SK-N-SH (cell line): Measurements from ENCODE around the gene RRP15. TPM values are rescaled to one million over a fixed set of nuclear protein-coding genes. Genes with fewer than 3 reads are reported as not detected.

Experiments
- CTCF ChIA-PET: fragments of 300-600, 350-600 bp; formaldehyde crosslinking; extraction: SDS; loops from one replicate; lab custom pipeline; 2021; lab: Yijun Ruan, JAX
- POLR2A ChIA-PET: fragments of 350-600 bp; sonication (Branson Sonifier 250); formaldehyde crosslinking; extraction: SDS; loops from one replicate; lab custom pipeline; 2020; ENCODE audit warnings: antibody characterized with exemption, inconsistent platforms; lab: Yijun Ruan, JAX
- DNase-seq: peaks from one replicate; pipeline ENCODE4 v3.0.0; 2012
- H2AFZ ChIP-seq: fragments of 200-600 bp; sonication (generic); 2 replicates; pipeline ENCODE4 v1.8.1; 2016; ENCODE audit warnings: antibody characterized with exemption, mild to moderate bottlenecking, low read depth
- H3F3A ChIP-seq: fragments of 200-600 bp; sonication (generic); replicated peaks from 2 replicates; pipeline ENCODE3; 2016; ENCODE audit warnings: antibody characterized with exemption, mild to moderate bottlenecking; ENCODE audit not compliant: insufficient read depth
- H3K27ac ChIP-seq, 2 experiments: fragments of 200-500 bp in 1 of 2; fragments of 200-600 bp in 1 of 2; sonication (Bioruptor generic) in 1 of 2; sonication (generic), shearing (Covaris generic) in 1 of 2; 2 replicates each; pipeline versions ENCODE4 v1.5.1 to v1.6.1; 2014 to 2016; ENCODE audit warnings: low read depth in 2 of 2, inconsistent platforms in 1 of 2, low read length in 1 of 2, mild to moderate bottlenecking in 1 of 2, mixed read lengths in 1 of 2
- H3K27me3 ChIP-seq: fragments of 200-600 bp; sonication (generic), shearing (Covaris generic); 2 replicates; pipeline ENCODE4 v1.6.1; 2016; ENCODE audit warnings: mixed run types; ENCODE audit not compliant: insufficient read depth
- H3K36me3 ChIP-seq, 2 experiments: fragments of 200-500 bp in 1 of 2; fragments of 200-600 bp in 1 of 2; sonication (Bioruptor generic) in 1 of 2; sonication (generic) in 1 of 2; replicated peaks in 1 of 2; 2 replicates each; pipeline versions ENCODE3 to v1.5.1; 2014 to 2016; ENCODE audit warnings: low read length in 1 of 2, mild to moderate bottlenecking in 1 of 2; ENCODE audit not compliant: insufficient read depth in 2 of 2, control insufficient read depth in 1 of 2
- H3K4me1 ChIP-seq, 2 experiments: fragments of 200-500 bp in 1 of 2; fragments of 200-600 bp in 1 of 2; sonication (Bioruptor generic) in 1 of 2; sonication (generic), shearing (Covaris generic) in 1 of 2; 2 replicates each; pipeline versions ENCODE4 v1.5.1 to v1.6.1; 2014 to 2016; ENCODE audit warnings: low read depth in 1 of 2, low read length in 1 of 2, mixed run types in 1 of 2; ENCODE audit not compliant: insufficient read depth in 2 of 2, control insufficient read depth in 1 of 2
- H3K4me2 ChIP-seq: fragments of 200-600 bp; sonication (generic), shearing (Covaris generic); 2 replicates; pipeline ENCODE4 v1.6.1; 2017; ENCODE audit warnings: mixed run types
- H3K4me3 ChIP-seq, 2 experiments: fragments of 200-500 bp in 1 of 2; fragments of 200-600 bp in 1 of 2; sonication (Bioruptor generic) in 1 of 2; sonication (generic), shearing (Covaris generic) in 1 of 2; 2 replicates each; pipeline versions ENCODE4 v1.5.1 to v1.8.1; 2014 to 2016; ENCODE audit warnings: low read depth in 2 of 2, inconsistent platforms in 1 of 2, low read length in 1 of 2, mild to moderate bottlenecking in 1 of 2, mixed read lengths in 1 of 2, moderate library complexity in 1 of 2
- H3K79me2 ChIP-seq: fragments of 200-600 bp; sonication (generic); 2 replicates; pipeline ENCODE4 v1.8.1; 2017; ENCODE audit warnings: mild to moderate bottlenecking; ENCODE audit not compliant: insufficient read depth
- H3K9ac ChIP-seq: fragments of 200-600 bp; sonication (generic); 2 replicates; pipeline ENCODE4 v1.6.1; 2017; ENCODE audit warnings: mixed run types
- H3K9me2 ChIP-seq: fragments of 200-600 bp; sonication (generic); 2 replicates; pipeline ENCODE4 v1.6.1; 2017; ENCODE audit warnings: mixed run types
- H3K9me3 ChIP-seq: fragments of 200-600 bp; sonication (generic); 2 replicates; pipeline ENCODE4 v1.6.1; 2017; ENCODE audit warnings: mixed run types, mild to moderate bottlenecking, moderate library complexity
- H4K20me1 ChIP-seq: fragments of 200-600 bp; sonication (generic); 2 replicates; pipeline ENCODE4 v1.6.1; 2017; ENCODE audit warnings: mild to moderate bottlenecking, mixed run types; ENCODE audit not compliant: insufficient read depth
- EZH2phosphoT487 ChIP-seq: fragments of 200-600 bp; sonication (generic); IDR thresholded peaks from 2 replicates; pipeline ENCODE4 v1.6.1; 2017; ENCODE audit warnings: low read depth, mixed run types, mild to moderate bottlenecking, antibody characterized with exemption, moderate library complexity, borderline replicate concordance
- FOXJ3 ChIP-seq: sonication (generic); formaldehyde crosslinking; IDR thresholded peaks from 2 replicates; pipeline ENCODE4 v1.5.1; 2020; ENCODE audit warnings: mild to moderate bottlenecking, missing genetic modification reagents
- NFIC ChIP-seq: IDR thresholded peaks from 2 replicates; pipeline ENCODE4 v1.4.0; 2012; ENCODE audit warnings: borderline replicate concordance
- YY1 ChIP-seq: IDR thresholded peaks from 2 replicates; pipeline ENCODE4 v1.4.0; 2012; ENCODE audit warnings: low read depth, mild to moderate bottlenecking
- WGBS: methylation state at CpG from one replicate; pipeline ENCODE4 v1.1.6; 2017; ENCODE audit warnings: low lambda C conversion rate; 5-methylcytosine and 5-hydroxymethylcytosine counted together
- polyA plus RNA-seq, 3 experiments: library from polyadenylated mRNA; depleted of rRNA; stranded (reverse); fragments of >200 nt; gene quantifications; 2 replicates each; pipeline ENCODE4 v1.2.3, GENCODE V29; 2012
- TF ChIP-seq, protein P1 (sequence below): IDR thresholded peaks from 2 replicates; pipeline ENCODE4 v1.4.0; 2012; ENCODE audit warnings: low read depth, borderline replicate concordance
- TF ChIP-seq, protein P2 (sequence below): fragments of 200-600 bp; sonication (generic); IDR thresholded peaks from 2 replicates; pipeline ENCODE4 v1.6.1; 2017; ENCODE audit warnings: antibody characterized with exemption, mild to moderate bottlenecking, moderate library complexity
- TF ChIP-seq, protein P3 (sequence below): fragments of 150-350 bp; IDR thresholded peaks from 2 replicates; pipeline ENCODE4 v1.6.1; 2016; ENCODE audit warnings: mild to moderate bottlenecking, low read depth, low read length

Gene RRP15
- polyA plus RNA-seq, 1 of the 3 experiments (the other 2 are of a cell fraction) = 2.1 TPM

DNA sequence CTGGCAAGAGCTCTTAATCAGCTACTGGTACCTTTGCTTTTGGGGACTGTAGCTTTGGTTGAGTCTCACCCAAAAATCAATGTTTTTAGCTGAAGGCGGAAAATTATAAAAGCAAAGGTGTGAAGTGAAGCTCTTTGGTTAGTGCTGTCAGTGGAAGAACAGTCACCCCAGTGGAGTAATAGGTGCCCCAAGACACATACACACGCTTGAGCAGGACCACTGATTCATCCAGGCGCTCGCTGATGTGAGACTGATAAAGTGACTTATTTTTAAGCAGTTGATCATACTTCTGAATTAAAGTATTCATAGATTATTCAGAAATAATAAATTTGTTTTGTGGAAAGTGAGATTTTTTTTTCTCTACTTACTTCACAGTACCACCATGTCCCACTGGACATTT lies 97.2 kb downstream of the RRP15 start:
- Histone ChIP-seq H3K4me3 (no peak overlapping the region), H2AFZ (no peak overlapping the region), H3K36me3 (no peaks in the 10 kb centered on the region), H4K20me1 (no peaks in the 10 kb centered on the region), H3K9me3 (no peaks in the 10 kb centered on the region), H3K9me2 (no peaks in the 10 kb centered on the region), H3F3A (peaks cover 16% of the 10 kb centered on the region), H3K9ac (no peak overlapping the region), H3K4me1 (peaks cover 16 to 26% of the 10 kb centered on the region in 2 experiments; a peak in 3 of 4 replicates), H3K27ac (no peak overlapping the region; a peak in 1 of 4 replicates), H3K79me2 (no peaks in the 10 kb centered on the region), H3K4me2 (no peak overlapping the region), H3K27me3 (no peaks in the 10 kb centered on the region)
- ChIA-PET CTCF (no interaction called here), POLR2A (no interaction called here)
- 98% methylated on average over 4 of the region's 4 CpGs for WGBS
- DNase-seq = no peak
- TF ChIP-seq EZH2phosphoT487 (no peak), FOXJ3 (CRISPR knock-in tag) (no peak), YY1 (no peak)
- TF ChIP-seq, protein P1, sequence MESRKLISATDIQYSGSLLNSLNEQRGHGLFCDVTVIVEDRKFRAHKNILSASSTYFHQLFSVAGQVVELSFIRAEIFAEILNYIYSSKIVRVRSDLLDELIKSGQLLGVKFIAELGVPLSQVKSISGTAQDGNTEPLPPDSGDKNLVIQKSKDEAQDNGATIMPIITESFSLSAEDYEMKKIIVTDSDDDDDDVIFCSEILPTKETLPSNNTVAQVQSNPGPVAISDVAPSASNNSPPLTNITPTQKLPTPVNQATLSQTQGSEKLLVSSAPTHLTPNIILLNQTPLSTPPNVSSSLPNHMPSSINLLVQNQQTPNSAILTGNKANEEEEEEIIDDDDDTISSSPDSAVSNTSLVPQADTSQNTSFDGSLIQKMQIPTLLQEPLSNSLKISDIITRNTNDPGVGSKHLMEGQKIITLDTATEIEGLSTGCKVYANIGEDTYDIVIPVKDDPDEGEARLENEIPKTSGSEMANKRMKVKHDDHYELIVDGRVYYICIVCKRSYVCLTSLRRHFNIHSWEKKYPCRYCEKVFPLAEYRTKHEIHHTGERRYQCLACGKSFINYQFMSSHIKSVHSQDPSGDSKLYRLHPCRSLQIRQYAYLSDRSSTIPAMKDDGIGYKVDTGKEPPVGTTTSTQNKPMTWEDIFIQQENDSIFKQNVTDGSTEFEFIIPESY = no peak
- TF ChIP-seq, protein P2, sequence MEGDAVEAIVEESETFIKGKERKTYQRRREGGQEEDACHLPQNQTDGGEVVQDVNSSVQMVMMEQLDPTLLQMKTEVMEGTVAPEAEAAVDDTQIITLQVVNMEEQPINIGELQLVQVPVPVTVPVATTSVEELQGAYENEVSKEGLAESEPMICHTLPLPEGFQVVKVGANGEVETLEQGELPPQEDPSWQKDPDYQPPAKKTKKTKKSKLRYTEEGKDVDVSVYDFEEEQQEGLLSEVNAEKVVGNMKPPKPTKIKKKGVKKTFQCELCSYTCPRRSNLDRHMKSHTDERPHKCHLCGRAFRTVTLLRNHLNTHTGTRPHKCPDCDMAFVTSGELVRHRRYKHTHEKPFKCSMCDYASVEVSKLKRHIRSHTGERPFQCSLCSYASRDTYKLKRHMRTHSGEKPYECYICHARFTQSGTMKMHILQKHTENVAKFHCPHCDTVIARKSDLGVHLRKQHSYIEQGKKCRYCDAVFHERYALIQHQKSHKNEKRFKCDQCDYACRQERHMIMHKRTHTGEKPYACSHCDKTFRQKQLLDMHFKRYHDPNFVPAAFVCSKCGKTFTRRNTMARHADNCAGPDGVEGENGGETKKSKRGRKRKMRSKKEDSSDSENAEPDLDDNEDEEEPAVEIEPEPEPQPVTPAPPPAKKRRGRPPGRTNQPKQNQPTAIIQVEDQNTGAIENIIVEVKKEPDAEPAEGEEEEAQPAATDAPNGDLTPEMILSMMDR = no peak

DNA sequence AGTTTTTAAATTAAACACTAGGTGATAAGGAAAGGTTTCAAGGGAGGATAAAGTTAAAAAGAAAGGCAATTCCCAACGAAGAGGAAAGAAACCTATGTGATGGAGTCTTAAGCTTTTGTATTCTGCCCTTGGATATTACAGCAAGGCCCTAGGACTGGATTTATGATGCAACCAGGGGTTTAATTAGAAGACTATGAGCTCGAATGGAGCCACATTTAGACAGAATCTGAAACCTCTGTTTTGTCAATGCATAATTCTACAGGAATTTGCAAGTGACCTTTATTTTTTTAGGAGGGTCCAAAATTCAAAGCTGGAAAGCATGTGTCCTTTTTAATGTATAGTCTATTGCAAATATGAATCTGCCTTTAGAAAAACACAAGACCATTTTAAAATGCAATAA lies 98.0 kb downstream of the RRP15 start:
- peaks cover 12% of the 10 kb centered on the region for H3F3A ChIP-seq
- H3K27me3 ChIP-seq = no peaks in the 10 kb centered on the region
- no peak overlapping the region for H3K9ac ChIP-seq
- WGBS = 74% methylated on average over 2 of the region's 2 CpGs
- TF ChIP-seq, protein P3, sequence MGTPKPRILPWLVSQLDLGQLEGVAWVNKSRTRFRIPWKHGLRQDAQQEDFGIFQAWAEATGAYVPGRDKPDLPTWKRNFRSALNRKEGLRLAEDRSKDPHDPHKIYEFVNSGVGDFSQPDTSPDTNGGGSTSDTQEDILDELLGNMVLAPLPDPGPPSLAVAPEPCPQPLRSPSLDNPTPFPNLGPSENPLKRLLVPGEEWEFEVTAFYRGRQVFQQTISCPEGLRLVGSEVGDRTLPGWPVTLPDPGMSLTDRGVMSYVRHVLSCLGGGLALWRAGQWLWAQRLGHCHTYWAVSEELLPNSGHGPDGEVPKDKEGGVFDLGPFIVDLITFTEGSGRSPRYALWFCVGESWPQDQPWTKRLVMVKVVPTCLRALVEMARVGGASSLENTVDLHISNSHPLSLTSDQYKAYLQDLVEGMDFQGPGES = no peak
- no peak for TF ChIP-seq NFIC
- H3K4me2 ChIP-seq = no peak overlapping the region
- no peaks in the 10 kb centered on the region for H3K36me3 ChIP-seq
- no peaks in the 10 kb centered on the region for H3K9me3 ChIP-seq
- no peak overlapping the region for H3K4me3 ChIP-seq
- H3K4me1 ChIP-seq = peaks cover 16 to 26% of the 10 kb centered on the region in 2 experiments; a peak in 3 of 4 replicates
- no peak overlapping the region for H2AFZ ChIP-seq
- H3K27ac ChIP-seq = no peak overlapping the region
- POLR2A ChIA-PET = no interaction called here
- no peaks in the 10 kb centered on the region for H3K79me2 ChIP-seq
- H3K9me2 ChIP-seq = no peaks in the 10 kb centered on the region
- no peaks in the 10 kb centered on the region for H4K20me1 ChIP-seq
- CTCF ChIA-PET = no interaction called here
- no peak for DNase-seq
